SK-N-SH (cell line): Measurements from ENCODE around the gene IFNL3.

Source experiments
- EP300 ChIP-seq, 2 experiments: IDR thresholded peaks; 2 replicates each; pipeline versions ENCODE4 v1.4.0 to v1.6.1; 2012; ENCODE audit warnings: borderline replicate concordance in 1 of 2, low read depth in 1 of 2, low read length in 1 of 2
- EZH2phosphoT487 ChIP-seq: fragments of 200-600 bp; sonication (generic); IDR thresholded peaks from 2 replicates; pipeline ENCODE4 v1.6.1; 2017; ENCODE audit warnings: low read depth, mixed run types, mild to moderate bottlenecking, antibody characterized with exemption, moderate library complexity, borderline replicate concordance
- POLR2AphosphoS5 ChIP-seq: IDR thresholded peaks from 2 replicates; pipeline ENCODE4 v1.6.1; 2012; ENCODE audit warnings: low read depth, low read length
- TAF1 ChIP-seq: IDR thresholded peaks from 2 replicates; pipeline ENCODE4 v1.6.1; 2012; ENCODE audit warnings: low read depth, mild to moderate bottlenecking, low read length, moderate library complexity, borderline replicate concordance
- TEAD4 ChIP-seq: IDR thresholded peaks from 2 replicates; pipeline ENCODE4 v1.4.0; 2012; ENCODE audit warnings: mild to moderate bottlenecking, borderline replicate concordance; ENCODE audit not compliant: insufficient read depth
- YY1 ChIP-seq: IDR thresholded peaks from 2 replicates; pipeline ENCODE4 v1.4.0; 2012; ENCODE audit warnings: low read depth, mild to moderate bottlenecking
- TF ChIP-seq, protein P1 (sequence below): fragments of 200-600 bp; sonication (generic); IDR thresholded peaks from 2 replicates; pipeline ENCODE4 v1.6.1; 2017; ENCODE audit warnings: antibody characterized with exemption, mild to moderate bottlenecking, moderate library complexity
- TF ChIP-seq, protein P2 (sequence below): IDR thresholded peaks from 2 replicates; pipeline ENCODE4 v1.6.1; 2012; ENCODE audit warnings: mild to moderate bottlenecking, low read depth, low read length, moderate library complexity

DNA sequence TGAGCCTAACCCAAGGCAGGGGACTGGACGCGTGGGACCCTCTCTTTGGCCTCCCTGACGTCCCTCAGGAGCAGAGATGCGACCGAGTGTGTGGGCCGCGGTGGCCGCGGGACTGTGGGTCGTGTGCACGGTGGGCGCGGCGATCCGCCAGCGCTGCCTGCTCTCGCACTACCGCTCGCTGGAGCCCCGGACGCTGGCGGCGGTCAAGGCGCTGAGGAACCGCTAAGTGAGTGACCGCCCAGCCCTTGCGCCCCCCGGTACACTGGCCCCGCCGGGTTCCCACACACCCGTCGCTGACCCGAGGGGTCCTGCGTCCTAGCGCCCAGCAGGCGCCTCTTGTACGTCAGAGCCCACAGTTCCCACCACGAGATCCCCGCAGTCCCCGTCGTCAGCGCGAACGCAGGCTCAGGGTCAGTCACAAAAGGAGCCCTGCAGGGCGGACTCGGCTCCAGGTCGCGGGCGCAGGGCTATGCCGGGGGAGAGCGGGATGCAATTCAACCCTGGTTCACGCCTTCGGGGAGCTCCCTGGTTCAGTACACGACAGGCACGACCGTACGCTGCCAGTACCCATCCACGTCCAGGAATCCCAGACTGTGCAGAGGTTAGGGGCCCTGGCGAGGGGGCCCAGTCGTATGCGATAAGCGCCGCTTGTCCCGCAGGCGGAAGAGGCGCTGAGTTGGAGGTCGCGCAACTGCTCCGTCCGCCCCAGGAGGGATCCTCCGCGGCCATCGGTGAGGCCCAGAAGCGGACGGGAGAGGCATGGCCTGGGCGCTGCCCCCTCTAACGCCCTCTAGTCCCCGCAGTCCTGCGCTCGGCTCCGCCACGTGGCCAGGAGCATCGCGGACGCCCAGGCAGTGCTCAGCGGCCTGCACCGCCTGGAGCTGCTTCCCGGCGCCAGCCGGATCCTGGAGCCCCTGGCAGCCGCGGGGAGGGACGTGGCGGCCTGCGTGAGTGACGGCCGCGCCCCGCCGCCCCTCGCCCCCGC, 19.8 kb upstream of the IFNL3 start:
- TF ChIP-seq, protein P1, sequence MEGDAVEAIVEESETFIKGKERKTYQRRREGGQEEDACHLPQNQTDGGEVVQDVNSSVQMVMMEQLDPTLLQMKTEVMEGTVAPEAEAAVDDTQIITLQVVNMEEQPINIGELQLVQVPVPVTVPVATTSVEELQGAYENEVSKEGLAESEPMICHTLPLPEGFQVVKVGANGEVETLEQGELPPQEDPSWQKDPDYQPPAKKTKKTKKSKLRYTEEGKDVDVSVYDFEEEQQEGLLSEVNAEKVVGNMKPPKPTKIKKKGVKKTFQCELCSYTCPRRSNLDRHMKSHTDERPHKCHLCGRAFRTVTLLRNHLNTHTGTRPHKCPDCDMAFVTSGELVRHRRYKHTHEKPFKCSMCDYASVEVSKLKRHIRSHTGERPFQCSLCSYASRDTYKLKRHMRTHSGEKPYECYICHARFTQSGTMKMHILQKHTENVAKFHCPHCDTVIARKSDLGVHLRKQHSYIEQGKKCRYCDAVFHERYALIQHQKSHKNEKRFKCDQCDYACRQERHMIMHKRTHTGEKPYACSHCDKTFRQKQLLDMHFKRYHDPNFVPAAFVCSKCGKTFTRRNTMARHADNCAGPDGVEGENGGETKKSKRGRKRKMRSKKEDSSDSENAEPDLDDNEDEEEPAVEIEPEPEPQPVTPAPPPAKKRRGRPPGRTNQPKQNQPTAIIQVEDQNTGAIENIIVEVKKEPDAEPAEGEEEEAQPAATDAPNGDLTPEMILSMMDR: no peak
- no peak for TF ChIP-seq TEAD4
- no peak for TF ChIP-seq YY1
- TF ChIP-seq, protein P2, sequence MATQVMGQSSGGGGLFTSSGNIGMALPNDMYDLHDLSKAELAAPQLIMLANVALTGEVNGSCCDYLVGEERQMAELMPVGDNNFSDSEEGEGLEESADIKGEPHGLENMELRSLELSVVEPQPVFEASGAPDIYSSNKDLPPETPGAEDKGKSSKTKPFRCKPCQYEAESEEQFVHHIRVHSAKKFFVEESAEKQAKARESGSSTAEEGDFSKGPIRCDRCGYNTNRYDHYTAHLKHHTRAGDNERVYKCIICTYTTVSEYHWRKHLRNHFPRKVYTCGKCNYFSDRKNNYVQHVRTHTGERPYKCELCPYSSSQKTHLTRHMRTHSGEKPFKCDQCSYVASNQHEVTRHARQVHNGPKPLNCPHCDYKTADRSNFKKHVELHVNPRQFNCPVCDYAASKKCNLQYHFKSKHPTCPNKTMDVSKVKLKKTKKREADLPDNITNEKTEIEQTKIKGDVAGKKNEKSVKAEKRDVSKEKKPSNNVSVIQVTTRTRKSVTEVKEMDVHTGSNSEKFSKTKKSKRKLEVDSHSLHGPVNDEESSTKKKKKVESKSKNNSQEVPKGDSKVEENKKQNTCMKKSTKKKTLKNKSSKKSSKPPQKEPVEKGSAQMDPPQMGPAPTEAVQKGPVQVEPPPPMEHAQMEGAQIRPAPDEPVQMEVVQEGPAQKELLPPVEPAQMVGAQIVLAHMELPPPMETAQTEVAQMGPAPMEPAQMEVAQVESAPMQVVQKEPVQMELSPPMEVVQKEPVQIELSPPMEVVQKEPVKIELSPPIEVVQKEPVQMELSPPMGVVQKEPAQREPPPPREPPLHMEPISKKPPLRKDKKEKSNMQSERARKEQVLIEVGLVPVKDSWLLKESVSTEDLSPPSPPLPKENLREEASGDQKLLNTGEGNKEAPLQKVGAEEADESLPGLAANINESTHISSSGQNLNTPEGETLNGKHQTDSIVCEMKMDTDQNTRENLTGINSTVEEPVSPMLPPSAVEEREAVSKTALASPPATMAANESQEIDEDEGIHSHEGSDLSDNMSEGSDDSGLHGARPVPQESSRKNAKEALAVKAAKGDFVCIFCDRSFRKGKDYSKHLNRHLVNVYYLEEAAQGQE: no peak
- TF ChIP-seq TAF1: no peak
- TF ChIP-seq EZH2phosphoT487: no peak
- TF ChIP-seq EP300 (IDR thresholded peaks at IDR 0.05; ENCODE audit: borderline replicate concordance in 1 of 2, low read depth in 1 of 2, low read length in 1 of 2): no peak
- no peak for TF ChIP-seq POLR2AphosphoS5
